ENCODE results near the gene RGS17.
"Not testable (repeated sequence)": the region's sequence is repeated elsewhere in the genome, so short reads cannot be mapped to it uniquely, and the experiment has no call there.

Gene RGS17

GRCh38 chr6:152981989-152982903 is 148.8 kb downstream of the RGS17 start:
- no peak for DNase-seq

DNA sequence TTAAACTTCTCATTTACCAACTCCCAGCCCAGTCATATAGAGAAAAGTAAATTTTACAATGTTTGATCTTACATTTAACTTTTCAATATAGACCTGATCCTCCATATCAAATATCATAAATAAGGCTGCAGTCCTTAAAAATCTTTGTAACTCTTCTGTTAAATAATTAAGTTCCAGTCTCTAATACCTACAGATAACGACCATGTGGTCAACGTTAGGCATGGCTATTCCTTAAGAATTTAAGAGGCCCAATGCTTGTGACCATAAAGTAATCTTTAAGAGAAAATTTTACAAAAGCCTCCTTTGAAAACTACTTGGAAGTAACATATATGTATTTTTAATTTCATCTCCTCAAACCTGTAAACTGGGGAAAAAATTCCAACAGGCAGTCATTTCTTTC is 149.9 kb downstream of the RGS17 start:
- DNase-seq: no peak

DNA sequence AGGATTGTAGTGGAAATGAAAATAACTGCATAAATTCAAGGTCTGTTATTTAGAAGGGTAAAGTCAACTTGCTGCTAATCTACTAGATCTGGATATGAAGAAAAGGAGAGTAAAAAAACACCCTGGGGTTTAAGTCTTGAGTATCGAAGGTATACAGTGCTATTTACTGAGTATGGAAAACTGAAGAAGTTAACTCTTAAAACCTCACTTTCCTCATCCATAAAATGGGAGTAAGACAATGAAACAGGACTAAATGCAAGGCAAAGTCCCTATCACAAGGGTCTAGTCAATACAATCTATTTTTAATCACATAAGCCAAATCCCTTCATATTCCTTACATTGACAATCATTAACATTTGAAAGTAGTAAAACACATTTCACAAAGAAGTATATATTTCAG is 150.4 kb downstream of the RGS17 start:
- DNase-seq: no peak

GRCh38 chr6:152979116-152979515 is 152.0 kb downstream of the RGS17 start:
- DNase-seq: no peak

- no peak for DNase-seq
Measured at GRCh38 chr6:152978058-152978457, 153.0 kb downstream of the RGS17 start.

GRCh38 chr6:152977556-152977955 is 153.5 kb downstream of the RGS17 start:
- no peak for DNase-seq

GRCh38 chr6:152976749-152977148 is 154.3 kb downstream of the RGS17 start:
- DNase-seq: no peak

DNA sequence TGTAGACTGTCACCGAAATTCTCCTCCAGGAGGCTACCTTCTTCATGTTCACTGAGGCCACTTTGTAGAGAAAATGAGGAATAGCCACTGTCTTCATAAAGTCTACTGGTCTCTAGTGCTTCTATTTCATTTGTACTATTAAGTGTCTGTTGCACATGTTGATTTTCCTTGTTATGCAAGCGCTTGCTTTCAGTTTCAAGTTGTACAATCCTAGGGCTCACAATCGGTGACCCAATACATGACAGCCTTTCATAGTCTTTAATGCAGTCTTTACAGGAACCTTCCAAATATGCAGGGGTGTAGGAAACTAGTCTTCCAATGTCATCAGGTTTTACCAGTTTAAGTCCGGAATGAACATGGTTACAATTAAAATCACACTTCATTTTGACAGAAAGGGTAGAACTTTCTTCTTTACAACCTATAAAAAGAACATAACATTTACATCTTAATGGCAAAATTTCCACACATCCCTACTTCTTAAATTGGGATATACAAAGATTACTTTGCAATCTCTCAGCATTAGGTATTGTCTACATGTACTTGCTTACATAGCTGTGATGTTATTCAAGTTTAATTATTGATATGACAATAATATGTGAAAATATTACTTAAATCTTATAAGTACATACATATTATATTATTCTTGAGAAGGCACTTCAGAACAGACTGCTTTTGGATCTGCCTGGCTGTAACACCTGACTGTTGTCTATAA is 155.7 kb downstream of the RGS17 start:
- DNase-seq: no peak

DNA sequence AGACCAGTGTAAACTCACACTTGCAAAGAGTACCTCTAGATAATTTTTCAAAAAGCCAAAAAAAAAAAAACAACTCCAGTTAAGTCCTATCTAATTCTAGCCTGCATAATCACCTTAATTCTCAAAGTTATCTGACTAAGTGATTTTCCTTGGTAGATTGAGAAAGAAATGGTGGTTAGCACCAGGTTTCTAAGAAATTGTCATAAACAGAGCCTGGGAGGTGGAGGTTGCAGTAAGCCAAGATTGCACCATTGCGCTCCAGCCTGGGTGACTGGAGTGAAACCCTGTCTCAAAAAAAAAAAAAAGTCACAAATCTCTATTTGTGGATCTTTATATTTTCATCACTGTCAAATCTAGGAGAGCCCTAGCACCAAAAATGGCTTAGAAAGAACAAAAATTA is 157.2 kb downstream of the RGS17 start:
- no peak for DNase-seq

GRCh38 chr6:152969688-152970418 is 161.2 kb downstream of the RGS17 start:
- no peak for DNase-seq

DNA sequence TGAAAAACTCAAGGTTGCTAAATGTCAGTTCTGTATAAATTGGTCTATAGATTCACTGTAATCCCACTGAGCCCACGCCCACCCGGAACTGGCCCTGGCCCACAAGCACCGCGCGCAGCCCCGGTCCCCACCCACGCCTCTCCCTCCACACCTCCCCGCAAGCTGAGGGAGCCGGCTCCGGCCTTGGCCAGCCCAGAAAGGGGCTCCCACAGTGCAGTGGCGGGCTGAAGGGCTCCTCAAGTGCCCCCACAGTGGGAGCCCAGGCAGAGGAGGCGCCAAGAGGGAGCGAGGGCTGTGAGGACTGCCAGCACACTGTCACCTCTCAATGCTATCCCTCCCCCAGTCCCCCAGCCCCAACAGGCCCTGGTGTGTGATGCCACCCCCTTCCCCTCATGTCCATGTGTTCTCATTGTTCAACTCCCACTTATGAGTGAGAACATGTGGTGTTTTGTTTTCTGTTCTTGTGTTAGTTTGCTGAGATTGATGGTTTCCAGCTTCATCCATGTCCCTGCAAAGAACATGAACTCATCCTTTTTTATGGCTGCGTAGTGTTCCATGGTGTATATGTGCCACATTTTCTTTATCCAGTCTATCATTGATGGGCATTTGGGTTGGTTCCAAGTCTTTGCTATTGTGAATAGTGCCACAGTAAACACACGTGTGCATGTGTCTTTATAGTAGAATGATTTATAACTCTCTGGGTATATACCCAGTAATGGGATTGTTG is 164.8 kb downstream of the RGS17 start:
- not testable (repeated sequence) for DNase-seq

GRCh38 chr6:152959333-152959732 is 171.7 kb downstream of the RGS17 start:
- DNase-seq: no peak

GRCh38 chr6:152957796-152958195 is 173.3 kb downstream of the RGS17 start:
- DNase-seq: no peak
